Activated CD8-positive, alpha-beta T cell treated with anti-CD3 and anti-CD28 coated beads for 36 hours (primary cell): ENCODE data around the gene DNAJB13. TPM values are rescaled to one million over a fixed set of nuclear protein-coding genes. Genes with fewer than 3 reads are reported as not detected.

ENCODE experiments used
- ATAC-seq: fragments of 200-7000 bp; cut with Tn5 transposase; one replicate; pipeline ENCODE4 v1.10.0; 2021; ENCODE audit warnings: mild to moderate bottlenecking, moderate library complexity
- CTCF ChIA-PET: fragments of 350-600 bp; sonication (Branson Sonifier 250); formaldehyde crosslinking; loops from one replicate; lab custom pipeline; 2021; ENCODE audit warnings: antibody characterized with exemption; lab: Charles Lee
- POLR2A ChIA-PET: fragments of 350-600 bp; sonication (Branson Sonifier 250); formaldehyde crosslinking; loops from one replicate; lab custom pipeline; 2021; ENCODE audit warnings: antibody characterized with exemption; lab: Charles Lee
- DNase-seq: peaks from one replicate; pipeline ENCODE4 v3.0.0-alpha.2; 2020
- H3K27ac Mint-ChIP-seq: one replicate; pipeline ENCODE4 v1.8.0; 2021; ENCODE audit warnings: mild to moderate bottlenecking, mixed read lengths
- H3K27me3 Mint-ChIP-seq: one replicate; pipeline ENCODE4 v1.8.0; 2021; ENCODE audit warnings: mixed read lengths
- H3K36me3 Mint-ChIP-seq: one replicate; pipeline ENCODE4 v1.8.0; 2021; ENCODE audit warnings: low read depth, mixed read lengths
- H3K4me1 Mint-ChIP-seq: one replicate; pipeline ENCODE4 v1.8.0; 2021; ENCODE audit warnings: low read depth, mixed read lengths
- H3K4me3 Mint-ChIP-seq: one replicate; pipeline ENCODE4 v1.8.0; 2021; ENCODE audit warnings: mild to moderate bottlenecking, moderate library complexity, mixed read lengths
- H3K9me3 Mint-ChIP-seq: one replicate; pipeline ENCODE4 v1.8.0; 2021; ENCODE audit warnings: mixed read lengths
- intact Hi-C: fragments of 100-400 bp; cut with micrococcal nuclease; formaldehyde crosslinking; loops from one replicate; pipeline ENCODE4 v1.10.0; 2022
- total RNA-seq, 2 experiments: library from RNA; stranded (reverse); gene quantifications; one replicate each; pipeline ENCODE4 v1.2.3, GENCODE V29; 2021
- TF ChIP-seq, protein P1 (sequence below): fragments of 200-600 bp; IDR thresholded peaks from one replicate; pipeline ENCODE4 v1.8.0; 2022; ENCODE audit warnings: antibody characterized with exemption, mild to moderate bottlenecking

Gene DNAJB13
- total RNA-seq, 2 experiments from 2014 or later: 0.18 TPM; not detected in 1

GRCh38 chr11:74007691-74008372 is 57.0 kb downstream of the DNAJB13 start:
- no peak for ATAC-seq
- no peaks in the 10 kb centered on the region for H3K9me3 Mint-ChIP-seq
- DNase-seq: no peak
- intact Hi-C loops: loop anchor here (5.0 kb wide), 1 partner anchor 36 kb away; no protein-coding TSS in a partner anchor
- peaks cover 25% of the 10 kb centered on the region for H3K36me3 Mint-ChIP-seq
- peaks cover 93% of the 10 kb centered on the region for H3K4me1 Mint-ChIP-seq
- ChIA-PET POLR2A (interaction anchor here (0.8 to 17.6 kb wide), 7 partner anchors 10 to 98 kb away, joined by 3 to 269 read pairs (median 3); partner anchors contain the start of gene UCP2), CTCF (interaction anchor here (1.3 kb wide), 2 partner anchors 11 to 26 kb away, joined by 3 to 4 read pairs; no protein-coding TSS in a partner anchor)
- H3K27ac Mint-ChIP-seq: peak overlapping the region; percentile 51
- no peaks in the 10 kb centered on the region for H3K27me3 Mint-ChIP-seq
- no peak overlapping the region for H3K4me3 Mint-ChIP-seq
- TF ChIP-seq, protein P1, sequence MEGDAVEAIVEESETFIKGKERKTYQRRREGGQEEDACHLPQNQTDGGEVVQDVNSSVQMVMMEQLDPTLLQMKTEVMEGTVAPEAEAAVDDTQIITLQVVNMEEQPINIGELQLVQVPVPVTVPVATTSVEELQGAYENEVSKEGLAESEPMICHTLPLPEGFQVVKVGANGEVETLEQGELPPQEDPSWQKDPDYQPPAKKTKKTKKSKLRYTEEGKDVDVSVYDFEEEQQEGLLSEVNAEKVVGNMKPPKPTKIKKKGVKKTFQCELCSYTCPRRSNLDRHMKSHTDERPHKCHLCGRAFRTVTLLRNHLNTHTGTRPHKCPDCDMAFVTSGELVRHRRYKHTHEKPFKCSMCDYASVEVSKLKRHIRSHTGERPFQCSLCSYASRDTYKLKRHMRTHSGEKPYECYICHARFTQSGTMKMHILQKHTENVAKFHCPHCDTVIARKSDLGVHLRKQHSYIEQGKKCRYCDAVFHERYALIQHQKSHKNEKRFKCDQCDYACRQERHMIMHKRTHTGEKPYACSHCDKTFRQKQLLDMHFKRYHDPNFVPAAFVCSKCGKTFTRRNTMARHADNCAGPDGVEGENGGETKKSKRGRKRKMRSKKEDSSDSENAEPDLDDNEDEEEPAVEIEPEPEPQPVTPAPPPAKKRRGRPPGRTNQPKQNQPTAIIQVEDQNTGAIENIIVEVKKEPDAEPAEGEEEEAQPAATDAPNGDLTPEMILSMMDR: no peak

DNA sequence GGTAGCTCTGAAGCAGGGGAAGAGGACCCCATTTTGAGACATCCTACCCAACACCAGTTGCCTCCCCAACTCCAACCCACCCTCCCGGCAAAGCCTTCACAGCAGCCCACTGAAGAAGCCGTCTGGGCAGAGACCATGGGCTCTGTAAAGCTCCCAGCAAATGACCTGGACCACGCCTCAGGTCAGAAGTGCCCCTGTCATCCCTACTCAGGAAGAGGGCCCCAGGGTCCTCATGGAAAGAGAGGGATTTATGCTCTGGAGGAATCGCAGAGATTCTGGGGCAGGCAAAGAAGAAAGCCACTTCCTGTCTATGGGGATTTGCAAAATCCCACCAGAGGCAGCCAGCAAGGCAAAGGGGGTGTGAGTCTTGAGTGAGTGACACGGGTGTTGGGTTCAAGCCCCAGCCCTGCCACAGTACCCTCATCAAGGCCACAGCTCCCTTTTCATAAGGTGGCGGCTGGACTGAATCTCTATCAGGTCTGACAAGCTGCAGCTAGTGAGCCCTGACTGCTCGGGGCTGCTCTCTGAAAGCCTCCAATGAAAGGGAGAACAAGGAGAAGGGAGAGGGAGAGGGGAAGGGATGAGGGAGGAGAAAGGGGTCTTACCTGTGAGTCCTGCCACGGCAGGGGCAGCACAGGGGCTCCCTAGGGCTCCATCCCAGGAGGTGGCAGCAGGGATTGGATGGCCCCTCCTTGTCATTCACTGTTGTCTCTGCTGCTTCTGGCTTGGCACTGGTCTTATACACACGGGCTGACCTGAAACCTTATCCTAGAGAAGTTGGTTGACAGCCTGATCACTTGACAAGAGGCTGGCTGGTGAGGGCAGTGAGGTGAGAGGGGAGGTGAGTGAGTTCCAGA is 57.8 kb downstream of the DNAJB13 start, which contains the start of gene UCP3:
Gene UCP3, minus strand, starts transcription at position 713 of the 857 bp plus-strand sequence. CDS start 2,043 bp downstream, outside the sequence.
- ChIA-PET POLR2A (interaction anchor here (0.8 to 17.6 kb wide), 6 partner anchors 10 to 98 kb away, joined by 3 to 269 read pairs (median 3); partner anchors contain the start of gene UCP2), CTCF (interaction anchor here (1.3 kb wide), 2 partner anchors 10 to 27 kb away, joined by 3 to 4 read pairs; no protein-coding TSS in a partner anchor)
- Mint-ChIP-seq H3K9me3 (no peaks in the 10 kb centered on the region), H3K4me3 (no peak within 1 kb of the TSS), H3K27ac (peak within 1 kb of the TSS; percentile 98), H3K36me3 (peaks cover 24% of the 10 kb centered on the region), H3K27me3 (no peaks in the 10 kb centered on the region), H3K4me1 (peaks cover 95% of the 10 kb centered on the region)
- DNase-seq (no peak), ATAC-seq (no peak)
- intact Hi-C loops: loop anchor here (1.0 to 5.0 kb wide), 2 partner anchors 11 to 36 kb away; no protein-coding TSS in a partner anchor
- TF ChIP-seq, protein P1: no peak

- intact Hi-C loops: loop anchor here (1.0 to 5.0 kb wide), 2 partner anchors 10 to 37 kb away; no protein-coding TSS in a partner anchor
- ATAC-seq (no peak), DNase-seq (no peak)
- TF ChIP-seq, protein P1: no peak
- POLR2A ChIA-PET: interaction anchor here (17.6 kb wide), 1 partner anchor 32 kb away, joined by 269 read pairs; the partner anchor contains the start of gene UCP2
- no peak overlapping the region for H3K4me3 Mint-ChIP-seq
- peaks cover 94% of the 10 kb centered on the region for H3K4me1 Mint-ChIP-seq
- H3K27me3 Mint-ChIP-seq: no peaks in the 10 kb centered on the region
- CTCF ChIA-PET: no interaction called here
- peaks cover 19% of the 10 kb centered on the region for H3K36me3 Mint-ChIP-seq
- peak overlapping the region; percentile 51 for H3K27ac Mint-ChIP-seq
- H3K9me3 Mint-ChIP-seq: no peaks in the 10 kb centered on the region
Observed at GRCh38 chr11:74009230-74009547, 58.4 kb downstream of the DNAJB13 start.

DNA sequence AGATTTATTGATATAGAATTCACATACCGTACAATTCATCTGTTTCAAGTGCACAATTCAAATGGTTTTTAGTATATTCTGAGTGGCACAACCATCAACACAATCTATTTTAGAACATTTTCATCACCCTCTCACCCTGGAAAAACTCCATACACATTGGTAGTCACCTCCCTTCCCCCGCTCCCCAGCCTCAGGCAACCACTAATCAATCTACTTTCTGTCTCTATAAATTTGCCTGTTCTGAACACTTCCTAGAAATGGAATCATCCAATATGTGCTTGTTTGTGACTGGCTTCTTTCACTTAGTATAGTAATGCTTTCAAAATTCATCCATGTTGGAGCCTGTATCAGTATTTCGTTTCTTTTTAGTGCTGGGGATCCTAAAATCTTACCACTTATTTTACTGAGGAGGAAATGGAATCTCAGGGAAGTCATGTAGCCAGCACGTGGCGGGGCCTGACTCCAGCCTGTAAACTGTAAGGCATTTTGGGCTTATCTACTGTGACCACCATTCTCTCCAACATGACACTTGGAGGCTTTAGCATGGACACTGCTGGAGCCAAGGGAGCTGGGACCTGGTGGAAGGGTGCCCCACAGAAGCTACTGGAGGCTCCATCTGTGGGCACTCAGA is 59.0 kb downstream of the DNAJB13 start:
- H3K4me3 Mint-ChIP-seq: no peak overlapping the region
- H3K4me1 Mint-ChIP-seq: peaks cover 94% of the 10 kb centered on the region
- H3K36me3 Mint-ChIP-seq: peaks cover 16% of the 10 kb centered on the region
- no peaks in the 10 kb centered on the region for H3K9me3 Mint-ChIP-seq
- no peak for DNase-seq
- ChIA-PET POLR2A (interaction anchor here (1.3 to 17.6 kb wide), 4 partner anchors 11 to 33 kb away, joined by 4 to 269 read pairs (median 15); partner anchors contain the start of gene UCP2), CTCF (interaction anchor here (0.9 to 1.5 kb wide), 3 partner anchors 12 to 40 kb away, joined by 3 to 4 read pairs (median 3); no protein-coding TSS in a partner anchor)
- H3K27ac Mint-ChIP-seq: peak overlapping the region; percentile 98
- no peak for ATAC-seq
- H3K27me3 Mint-ChIP-seq: no peaks in the 10 kb centered on the region
- TF ChIP-seq, protein P1: no peak
- intact Hi-C loops: loop anchor here (1.0 to 5.0 kb wide), 2 partner anchors 10 to 37 kb away; no protein-coding TSS in a partner anchor
